Neural crest cell (in vitro differentiated cells): ENCODE data around the gene DNAJB1. TPM values are rescaled to one million over a fixed set of nuclear protein-coding genes. Genes with fewer than 3 reads are reported as not detected.
"Not testable (repeated sequence)": the region's sequence is repeated elsewhere in the genome, so short reads cannot be mapped to it uniquely, and the experiment has no call there.

ENCODE experiments used
- DNase-seq: peaks from one replicate; pipeline ENCODE4 v3.0.0; 2021; ENCODE audit warnings: low read depth, mixed read lengths, low spot score
- H3K27ac Mint-ChIP-seq: one replicate; pipeline ENCODE4 v1.8.0; 2021; ENCODE audit warnings: mild to moderate bottlenecking, mixed read lengths; ENCODE audit not compliant: unreplicated experiment
- H3K27me3 Mint-ChIP-seq: 2 replicates; pipeline ENCODE4 v1.8.0; 2021; ENCODE audit warnings: low read depth, mild to moderate bottlenecking, mixed read lengths
- H3K36me3 Mint-ChIP-seq: 2 replicates; pipeline ENCODE4 v1.8.0; 2021; ENCODE audit warnings: low read depth, mild to moderate bottlenecking, mixed read lengths
- H3K4me1 Mint-ChIP-seq: 2 replicates; pipeline ENCODE4 v1.8.0; 2021; ENCODE audit warnings: mixed read lengths
- H3K4me3 Mint-ChIP-seq: one replicate; pipeline ENCODE4 v1.8.0; 2021; ENCODE audit warnings: mild to moderate bottlenecking, mixed read lengths
- H3K9me3 Mint-ChIP-seq: 2 replicates; pipeline ENCODE4 v1.8.0; 2021; ENCODE audit warnings: mixed read lengths
- CTCF ChIP-seq: fragments of 200-600 bp; sonication (generic); conservative IDR thresholded peaks from 2 replicates; pipeline ENCODE4 v1.5.0; 2021; ENCODE audit warnings: antibody characterized with exemption, mild to moderate bottlenecking
- total RNA-seq: library from RNA; stranded (reverse); gene quantifications from 2 replicates; pipeline ENCODE4 v1.2.1, GENCODE V29; 2021

Gene DNAJB1
- total RNA-seq, 1 donor from 2014 or later: 89.4 TPM

- Mint-ChIP-seq H3K4me3 (no peak overlapping the region), H3K9me3 (no peaks in the 10 kb centered on the region), H3K36me3 (no peaks in the 10 kb centered on the region), H3K27ac (no peak overlapping the region), H3K27me3 (no peaks in the 10 kb centered on the region), H3K4me1 (peaks cover 39% of the 10 kb centered on the region)
- no peak for TF ChIP-seq CTCF
- no peak for DNase-seq
These were observed 10.3 kb downstream of the DNAJB1 start for GRCh38 chr19:14507704-14508542.

GRCh38 chr19:14505488-14506239 lies 12.5 kb downstream of the DNAJB1 start:
- Mint-ChIP-seq H3K27me3 (no peaks in the 10 kb centered on the region), H3K27ac (no peak overlapping the region), H3K4me1 (peaks cover 28% of the 10 kb centered on the region), H3K36me3 (no peaks in the 10 kb centered on the region), H3K4me3 (no peak overlapping the region), H3K9me3 (no peaks in the 10 kb centered on the region)
- peak; percentile 84 for TF ChIP-seq CTCF
- peak; percentile 65 for DNase-seq

- peak overlapping the region; percentile 41 for H3K4me3 Mint-ChIP-seq
- not testable (repeated sequence) for H3K27ac Mint-ChIP-seq, H3K27me3 Mint-ChIP-seq, H3K36me3 Mint-ChIP-seq, H3K9me3 Mint-ChIP-seq, DNase-seq
- peaks cover 22% of the 10 kb centered on the region for H3K4me1 Mint-ChIP-seq
These were observed 13.6 kb downstream of the DNAJB1 start for GRCh38 chr19:14504575-14504974.

GRCh38 chr19:14503285-14503684 lies 14.9 kb downstream of the DNAJB1 start:
- H3K36me3 Mint-ChIP-seq: no peaks in the 10 kb centered on the region
- peaks cover 18% of the 10 kb centered on the region for H3K4me1 Mint-ChIP-seq
- DNase-seq: no peak
- no peak for TF ChIP-seq CTCF
- no peak overlapping the region for H3K4me3 Mint-ChIP-seq
- no peaks in the 10 kb centered on the region for H3K27me3 Mint-ChIP-seq
- no peak overlapping the region for H3K27ac Mint-ChIP-seq
- no peaks in the 10 kb centered on the region for H3K9me3 Mint-ChIP-seq

GRCh38 chr19:14502334-14503092 lies 15.7 kb downstream of the DNAJB1 start:
- H3K27me3 Mint-ChIP-seq: no peaks in the 10 kb centered on the region
- H3K36me3 Mint-ChIP-seq: no peaks in the 10 kb centered on the region
- H3K4me1 Mint-ChIP-seq: peaks cover 17% of the 10 kb centered on the region
- no peak overlapping the region for H3K27ac Mint-ChIP-seq
- H3K4me3 Mint-ChIP-seq: no peak overlapping the region
- no peak for DNase-seq
- no peaks in the 10 kb centered on the region for H3K9me3 Mint-ChIP-seq
- TF ChIP-seq CTCF: no peak
